ENCODE data around the gene CACNA2D4. TPM values are rescaled to one million over a fixed set of nuclear protein-coding genes. Genes with fewer than 3 reads are reported as not detected.

Gene CACNA2D4
- total and polyA plus RNA-seq, 2 donors (not counting 3 experiments of a cell fraction or from before 2014, with no cell fraction given): 0.58 to 0.73 TPM

- ChIA-PET POLR2A (no interaction called here), CTCF (interaction anchor here (1.7 kb wide), 1 partner anchor 136 kb away, joined by 8 read pairs; no protein-coding TSS in a partner anchor)
- FAIRE-seq (no peak), DNase-seq (ENCODE audit: low read depth, low spot score) (no peak)
- dilution Hi-C loops (cut with MboI; ENCODE audit: extremely low pct_ligation_motif_present, low sequenced_read_pairs): no loop called here
- no peaks in the 10 kb centered on the region for H3K9me1 ChIP-seq (replicated peaks; ENCODE audit: control insufficient read depth, extremely low read depth, insufficient read depth, low read length)
- H2AFZ ChIP-seq (ENCODE audit: low read depth, low read length): no peak overlapping the region
- intact Hi-C loops (cut with micrococcal nuclease): loop anchor here (2.0 kb wide), 1 partner anchor 231 kb away; no protein-coding TSS in a partner anchor
- H3K27me3 ChIP-seq (ENCODE audit: control insufficient read depth in 2 of 2, insufficient read depth in 2 of 2, low read length in 2 of 2): no peaks in the 10 kb centered on the region
- no peaks in the 10 kb centered on the region for H3K4me1 ChIP-seq (ENCODE audit: control insufficient read depth, extremely low read depth, insufficient read depth, low read length)
- BruUV-seq (replicated peaks): no TSS peak
- no peak overlapping the region for H3K27ac ChIP-seq (ENCODE audit: insufficient read depth, low read depth, low read length)
- H4K20me1 ChIP-seq (replicated peaks; ENCODE audit: control insufficient read depth, extremely low read depth, insufficient read depth, low read length): no peaks in the 10 kb centered on the region
- no peaks in the 10 kb centered on the region for H3K36me3 ChIP-seq (ENCODE audit: control insufficient read depth in 2 of 2, extremely low read depth in 1 of 2, insufficient read depth in 2 of 2, low read length in 2 of 2)
- H3K4me2 ChIP-seq (ENCODE audit: insufficient read depth, low read length): no peak overlapping the region
- H3K9me3 ChIP-seq (replicated peaks; ENCODE audit: control insufficient read depth, insufficient read depth, low read length): no peaks in the 10 kb centered on the region
- no peaks in the 10 kb centered on the region for H3K79me2 ChIP-seq (ENCODE audit: control insufficient read depth, insufficient read depth, low read length)
- H3K4me3 ChIP-seq (replicated peaks in 1 of 3; ENCODE audit: insufficient read depth in 1 of 3, low read depth in 1 of 3, low read length in 3 of 3): no peak overlapping the region
- TF ChIP-seq CTCF (IDR thresholded peaks at IDR 0.05; ENCODE audit: extremely low read depth in 1 of 2, insufficient read depth in 1 of 2, low read depth in 1 of 2, low read length in 2 of 2) (no peak), POLR2A (IDR thresholded peaks at IDR 0.05; ENCODE audit: low read depth, low read length) (no peak), JUN (IDR thresholded peaks at IDR 0.05; ENCODE audit: borderline replicate concordance, insufficient read depth, insufficient read length, low read depth) (no peak), FOS (IDR thresholded peaks at IDR 0.05; ENCODE audit: borderline replicate concordance, insufficient read depth, low read length) (no peak), MYC (IDR thresholded peaks at IDR 0.05; ENCODE audit: low read depth, low read length) (no peak), EZH2 (IDR thresholded peaks at IDR 0.05; ENCODE audit: borderline replicate concordance, low read depth, low read length, severe bottlenecking) (no peak), POLR2AphosphoS5 (IDR thresholded peaks at IDR 0.05; ENCODE audit: insufficient read depth, low read depth, low read length) (no peak), GATA2 (IDR thresholded peaks at IDR 0.05; ENCODE audit: insufficient read depth, insufficient read length, low read depth, low read length) (no peak), MAX (IDR thresholded peaks at IDR 0.05; ENCODE audit: insufficient read depth, insufficient read length) (no peak)
- H3K9ac ChIP-seq (replicated peaks; ENCODE audit: extremely low read depth, insufficient read depth, low read length): no peak overlapping the region
Measured at GRCh38 chr12:1803736-1804135, 114.7 kb downstream of the CACNA2D4 start.

Measured in endothelial cell of umbilical vein (primary cell).